ENCODE data around the gene CCDC190. TPM values are rescaled to one million over a fixed set of nuclear protein-coding genes. Genes with fewer than 3 reads are reported as not detected.
A peak's percentile ranks its signal among the peaks of the same experiment; 100 is the strongest.

Gene CCDC190
- total and polyA plus RNA-seq, 8 donors, result 0.22 to 2.1 (median 0.65) TPM

DNA sequence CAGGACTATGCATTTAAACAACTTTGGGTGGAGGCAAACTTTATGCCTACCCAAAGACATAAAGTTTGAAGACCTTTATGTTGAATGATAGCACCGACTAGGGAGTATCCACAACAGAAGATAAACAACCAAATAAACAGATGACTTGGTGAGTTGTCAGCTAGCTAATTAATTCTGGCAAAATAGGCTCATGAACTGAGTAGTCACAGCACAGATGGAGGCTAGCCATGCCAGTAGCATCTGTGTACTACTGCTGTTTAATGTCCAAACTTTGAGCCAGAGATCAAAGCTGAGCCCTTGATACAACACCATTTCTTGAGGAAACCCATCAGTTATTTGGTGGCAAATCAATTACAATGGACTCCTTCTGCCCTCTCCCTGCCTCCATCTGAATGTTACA lies 40.3 kb upstream of the CCDC190 start:
- H3K9me3 ChIP-seq, result no peaks in the 10 kb centered on the region
- intact Hi-C loops (cut with DNase I), result no loop called here
- H3K36me3 ChIP-seq, result no peaks in the 10 kb centered on the region
- H3K4me1 ChIP-seq, result no peaks in the 10 kb centered on the region
- H3K27ac ChIP-seq, result no peak overlapping the region
- DNase-seq (no peak), ATAC-seq (no peak)
- TF ChIP-seq, protein P1, sequence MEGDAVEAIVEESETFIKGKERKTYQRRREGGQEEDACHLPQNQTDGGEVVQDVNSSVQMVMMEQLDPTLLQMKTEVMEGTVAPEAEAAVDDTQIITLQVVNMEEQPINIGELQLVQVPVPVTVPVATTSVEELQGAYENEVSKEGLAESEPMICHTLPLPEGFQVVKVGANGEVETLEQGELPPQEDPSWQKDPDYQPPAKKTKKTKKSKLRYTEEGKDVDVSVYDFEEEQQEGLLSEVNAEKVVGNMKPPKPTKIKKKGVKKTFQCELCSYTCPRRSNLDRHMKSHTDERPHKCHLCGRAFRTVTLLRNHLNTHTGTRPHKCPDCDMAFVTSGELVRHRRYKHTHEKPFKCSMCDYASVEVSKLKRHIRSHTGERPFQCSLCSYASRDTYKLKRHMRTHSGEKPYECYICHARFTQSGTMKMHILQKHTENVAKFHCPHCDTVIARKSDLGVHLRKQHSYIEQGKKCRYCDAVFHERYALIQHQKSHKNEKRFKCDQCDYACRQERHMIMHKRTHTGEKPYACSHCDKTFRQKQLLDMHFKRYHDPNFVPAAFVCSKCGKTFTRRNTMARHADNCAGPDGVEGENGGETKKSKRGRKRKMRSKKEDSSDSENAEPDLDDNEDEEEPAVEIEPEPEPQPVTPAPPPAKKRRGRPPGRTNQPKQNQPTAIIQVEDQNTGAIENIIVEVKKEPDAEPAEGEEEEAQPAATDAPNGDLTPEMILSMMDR (IDR thresholded peaks at IDR 0.05), result no peak
- H3K27me3 ChIP-seq, result no peaks in the 10 kb centered on the region
- no peak overlapping the region for H3K4me3 ChIP-seq

DNA sequence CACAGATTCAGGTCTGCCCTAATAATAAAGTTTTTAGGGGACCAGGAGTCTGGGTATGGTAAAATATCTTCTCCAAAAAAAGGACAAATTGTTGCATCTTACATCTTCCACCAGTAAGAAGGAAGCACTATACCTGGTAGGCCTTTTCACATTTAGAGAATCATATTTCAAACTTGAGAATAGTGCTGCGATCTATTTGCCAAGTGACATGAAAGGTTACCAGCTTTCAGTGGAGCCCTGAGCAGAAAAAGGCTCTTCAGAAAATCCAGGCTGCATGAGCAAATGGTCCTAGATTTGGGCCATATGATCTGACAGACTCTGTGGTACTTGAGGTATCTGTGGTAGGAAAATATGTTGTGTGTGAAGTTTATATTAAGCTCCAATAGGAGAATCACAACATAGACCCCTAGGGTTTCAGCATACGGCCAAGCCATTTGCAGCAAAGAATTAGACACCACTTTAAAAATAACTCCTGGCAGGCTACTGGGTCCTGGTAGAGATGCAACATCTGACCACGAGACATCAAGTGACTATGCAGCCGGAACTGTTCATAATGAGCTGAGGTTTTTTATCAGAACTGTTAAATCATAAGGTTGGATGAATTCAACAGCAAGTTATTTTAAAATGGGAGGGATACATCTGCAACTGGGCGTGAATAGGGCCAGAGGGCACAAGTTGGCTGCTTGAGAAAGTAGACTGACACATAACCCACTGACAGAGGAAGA lies 38.6 kb upstream of the CCDC190 start:
- DNase-seq (no peak), ATAC-seq (peak; percentile 60)
- H3K9me3 ChIP-seq, result no peaks in the 10 kb centered on the region
- H3K36me3 ChIP-seq, result no peaks in the 10 kb centered on the region
- intact Hi-C loops (cut with DNase I), result no loop called here
- TF ChIP-seq, protein P1 (IDR thresholded peaks at IDR 0.05), result no peak
- H3K27me3 ChIP-seq, result no peaks in the 10 kb centered on the region
- no peak overlapping the region for H3K27ac ChIP-seq
- no peak overlapping the region for H3K4me3 ChIP-seq
- no peaks in the 10 kb centered on the region for H3K4me1 ChIP-seq

DNA sequence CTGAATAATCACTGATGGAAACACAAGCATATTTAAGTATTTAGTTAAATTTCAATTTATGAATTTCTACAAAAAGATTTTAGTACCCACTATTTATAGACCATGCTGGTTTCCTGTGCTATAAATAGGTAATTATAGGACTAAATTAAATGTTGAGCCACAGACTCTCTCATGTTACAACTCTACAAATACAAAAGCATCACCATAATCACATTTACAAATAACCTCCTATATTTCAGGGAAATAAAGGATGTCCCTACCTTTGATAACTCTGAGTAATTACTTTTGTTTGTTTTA lies 32.6 kb upstream of the CCDC190 start:
- peaks cover 0 to 17% of the 10 kb centered on the region in 2 donors for H3K4me1 ChIP-seq
- TF ChIP-seq, protein P1 (IDR thresholded peaks at IDR 0.05), result no peak
- ATAC-seq (no peak), DNase-seq (no peak)
- H3K9me3 ChIP-seq, result no peaks in the 10 kb centered on the region
- intact Hi-C loops (cut with DNase I), result no loop called here
- no peaks in the 10 kb centered on the region for H3K36me3 ChIP-seq
- H3K4me3 ChIP-seq, result no peak overlapping the region
- peaks cover 0 to 3% of the 10 kb centered on the region in 2 donors for H3K27me3 ChIP-seq
- H3K27ac ChIP-seq, result no peak overlapping the region

DNA sequence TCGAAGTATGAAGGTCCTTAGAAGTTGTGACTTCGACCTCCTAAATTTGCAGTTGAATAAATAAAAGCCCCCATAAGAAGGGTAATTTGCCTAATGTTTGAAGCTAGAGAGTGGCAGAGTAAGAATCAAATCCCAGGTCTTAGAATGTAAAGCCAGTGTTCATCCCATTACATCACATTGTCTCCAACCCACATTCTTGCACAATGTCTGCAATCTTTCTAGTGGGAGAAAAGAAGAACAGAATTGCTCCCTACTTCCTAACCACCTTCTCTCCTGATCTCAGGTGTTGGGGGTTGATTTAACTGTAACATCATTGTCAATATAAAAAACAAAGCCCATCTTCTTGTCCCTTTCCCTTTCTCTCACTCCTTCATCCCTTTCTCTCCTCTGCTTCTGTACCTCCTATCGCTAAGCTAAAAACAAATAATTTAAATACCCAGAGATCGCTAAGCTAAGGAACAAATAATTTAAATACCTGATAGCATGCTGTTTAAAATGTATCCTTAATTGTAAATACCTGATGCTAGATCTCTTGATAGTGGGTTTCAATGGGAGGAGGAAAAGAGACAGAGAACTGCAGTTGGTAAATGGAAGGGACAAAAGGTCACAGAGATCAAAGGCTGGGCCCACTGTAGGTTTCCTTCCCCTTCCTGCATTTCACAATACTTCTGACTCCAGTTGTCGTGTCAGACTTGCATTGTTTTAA lies 32.1 kb upstream of the CCDC190 start:
- DNase-seq (no peak), ATAC-seq (peak; percentile 47)
- TF ChIP-seq, protein P1 (IDR thresholded peaks at IDR 0.05), result no peak

DNA sequence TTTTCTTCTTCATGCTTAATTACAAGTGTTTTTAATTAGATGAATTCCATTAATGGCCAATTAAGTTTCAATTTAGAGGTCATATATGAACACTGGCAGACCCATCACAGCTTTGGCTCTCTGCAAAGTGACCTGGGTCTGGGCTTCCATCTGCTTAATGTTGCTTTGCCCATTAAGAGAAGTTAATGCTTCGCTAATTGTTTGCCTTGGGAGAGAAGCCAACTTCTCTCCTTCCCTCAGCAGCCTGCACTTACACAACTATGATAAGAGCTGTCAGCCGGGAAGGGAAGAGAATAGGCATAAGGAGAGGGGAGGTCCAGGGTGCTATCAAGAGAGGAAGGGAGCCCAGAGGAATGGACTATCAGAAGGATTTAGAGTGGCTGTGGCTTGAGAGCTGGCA lies 29.0 kb upstream of the CCDC190 start:
- TF ChIP-seq, protein P1 (IDR thresholded peaks at IDR 0.05), result no peak
- intact Hi-C loops (cut with DNase I), result loop anchor here in 1 of 2 donors (10.0 kb wide), 1 partner anchor 285 kb away; no protein-coding TSS in a partner anchor
- DNase-seq (peak in 2 of 4 donors; percentile 35 to 57), ATAC-seq (peak; percentile 34)
- Histone ChIP-seq H3K27ac (no peak overlapping the region), H3K4me3 (no peak overlapping the region), H3K4me1 (peaks cover 0 to 17% of the 10 kb centered on the region in 2 donors), H3K27me3 (peaks cover 0 to 3% of the 10 kb centered on the region in 2 donors), H3K36me3 (no peaks in the 10 kb centered on the region), H3K9me3 (no peaks in the 10 kb centered on the region)

More for the DNA sequence above, 32.1 kb upstream of the CCDC190 start:
- Histone ChIP-seq H3K27me3 (peaks cover 0 to 3% of the 10 kb centered on the region in 2 donors), H3K4me1 (peaks cover 0 to 17% of the 10 kb centered on the region in 2 donors), H3K27ac (no peak overlapping the region), H3K9me3 (no peaks in the 10 kb centered on the region), H3K36me3 (no peaks in the 10 kb centered on the region), H3K4me3 (no peak overlapping the region)
- intact Hi-C loops (cut with DNase I), result no loop called here

All from left lung (tissue), 10 donors.